A549 (cell line): ENCODE measurements around the gene CYP26B1.

Experiments
- KDM1A ChIP-seq: fragments of 200-600 bp; sonication (generic); IDR thresholded peaks from 2 replicates; pipeline ENCODE4 v1.6.1; 2016; ENCODE audit warnings: low read depth, mild to moderate bottlenecking
- POLR2A ChIP-seq: IDR thresholded peaks from 2 replicates; pipeline ENCODE4 v1.6.1; 2012; ENCODE audit warnings: mild to moderate bottlenecking, low read length
- RAD21 ChIP-seq, 2 experiments: fragments of >200 bp in 1 of 2; sonication (Bioruptor Twin) in 1 of 2; formaldehyde crosslinking in 1 of 2; IDR thresholded peaks in 1 of 2; conservative IDR thresholded peaks in 1 of 2; 2 replicates in 1 of 2; 3 replicates in 1 of 2; pipeline ENCODE4 v1.6.1; 2012 to 2018; ENCODE audit warnings: inconsistent platforms in 1 of 2
- ZSCAN20 ChIP-seq: fragments of 250-450 bp; sonication (Bioruptor Pico); IDR thresholded peaks from 2 replicates; pipeline ENCODE4 v1.8.0; 2022; ENCODE audit warnings: mild to moderate bottlenecking, moderate library complexity
- TF ChIP-seq, protein P1 (sequence below): fragments of 150-350 bp; IDR thresholded peaks from 2 replicates; pipeline ENCODE4 v1.6.1; 2014; ENCODE audit warnings: low read depth, mild to moderate bottlenecking, low read length
- TF ChIP-seq, protein P2 (sequence below): fragments of >200 bp; sonication (Bioruptor Twin); formaldehyde crosslinking; IDR thresholded peaks from 3 replicates; pipeline ENCODE4 v1.5.1; 2016
- TF ChIP-seq, protein P3 (sequence below): fragments of 200-600 bp; sonication (generic); IDR thresholded peaks from 2 replicates; pipeline ENCODE4 v1.6.1; 2016; ENCODE audit warnings: antibody characterized with exemption, mild to moderate bottlenecking, moderate library complexity

DNA sequence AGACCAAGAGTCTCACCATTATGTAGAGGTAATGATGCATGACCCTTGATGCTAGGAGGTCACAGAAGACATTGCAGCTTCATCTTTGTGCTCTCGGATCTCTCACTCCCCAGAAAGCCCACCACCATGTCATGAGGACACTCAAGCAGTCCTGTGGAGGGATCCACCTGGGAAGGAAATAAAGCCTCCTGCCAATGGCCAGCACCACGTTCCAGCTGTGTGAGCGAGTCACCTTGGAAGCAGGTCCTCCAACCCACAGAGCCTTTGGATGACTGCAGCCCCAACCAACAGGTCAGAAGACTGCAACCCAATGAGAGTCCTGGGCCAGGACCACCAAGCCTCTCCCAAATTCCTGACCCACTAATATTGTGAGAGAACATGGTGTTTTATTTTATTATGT lies 38.4 kb downstream of the CYP26B1 start:
- TF ChIP-seq RAD21 (conservative IDR thresholded peaks at IDR 0.05 in 1 of 2, IDR thresholded peaks at IDR 0.05 in 1 of 2): no peak
- TF ChIP-seq, protein P1, sequence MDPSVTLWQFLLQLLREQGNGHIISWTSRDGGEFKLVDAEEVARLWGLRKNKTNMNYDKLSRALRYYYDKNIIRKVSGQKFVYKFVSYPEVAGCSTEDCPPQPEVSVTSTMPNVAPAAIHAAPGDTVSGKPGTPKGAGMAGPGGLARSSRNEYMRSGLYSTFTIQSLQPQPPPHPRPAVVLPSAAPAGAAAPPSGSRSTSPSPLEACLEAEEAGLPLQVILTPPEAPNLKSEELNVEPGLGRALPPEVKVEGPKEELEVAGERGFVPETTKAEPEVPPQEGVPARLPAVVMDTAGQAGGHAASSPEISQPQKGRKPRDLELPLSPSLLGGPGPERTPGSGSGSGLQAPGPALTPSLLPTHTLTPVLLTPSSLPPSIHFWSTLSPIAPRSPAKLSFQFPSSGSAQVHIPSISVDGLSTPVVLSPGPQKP: no peak
- no peak for TF ChIP-seq KDM1A
- TF ChIP-seq, protein P2, sequence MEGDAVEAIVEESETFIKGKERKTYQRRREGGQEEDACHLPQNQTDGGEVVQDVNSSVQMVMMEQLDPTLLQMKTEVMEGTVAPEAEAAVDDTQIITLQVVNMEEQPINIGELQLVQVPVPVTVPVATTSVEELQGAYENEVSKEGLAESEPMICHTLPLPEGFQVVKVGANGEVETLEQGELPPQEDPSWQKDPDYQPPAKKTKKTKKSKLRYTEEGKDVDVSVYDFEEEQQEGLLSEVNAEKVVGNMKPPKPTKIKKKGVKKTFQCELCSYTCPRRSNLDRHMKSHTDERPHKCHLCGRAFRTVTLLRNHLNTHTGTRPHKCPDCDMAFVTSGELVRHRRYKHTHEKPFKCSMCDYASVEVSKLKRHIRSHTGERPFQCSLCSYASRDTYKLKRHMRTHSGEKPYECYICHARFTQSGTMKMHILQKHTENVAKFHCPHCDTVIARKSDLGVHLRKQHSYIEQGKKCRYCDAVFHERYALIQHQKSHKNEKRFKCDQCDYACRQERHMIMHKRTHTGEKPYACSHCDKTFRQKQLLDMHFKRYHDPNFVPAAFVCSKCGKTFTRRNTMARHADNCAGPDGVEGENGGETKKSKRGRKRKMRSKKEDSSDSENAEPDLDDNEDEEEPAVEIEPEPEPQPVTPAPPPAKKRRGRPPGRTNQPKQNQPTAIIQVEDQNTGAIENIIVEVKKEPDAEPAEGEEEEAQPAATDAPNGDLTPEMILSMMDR: no peak
- no peak for TF ChIP-seq POLR2A
- TF ChIP-seq ZSCAN20 (CRISPR knock-in tag): no peak
- TF ChIP-seq, protein P3, sequence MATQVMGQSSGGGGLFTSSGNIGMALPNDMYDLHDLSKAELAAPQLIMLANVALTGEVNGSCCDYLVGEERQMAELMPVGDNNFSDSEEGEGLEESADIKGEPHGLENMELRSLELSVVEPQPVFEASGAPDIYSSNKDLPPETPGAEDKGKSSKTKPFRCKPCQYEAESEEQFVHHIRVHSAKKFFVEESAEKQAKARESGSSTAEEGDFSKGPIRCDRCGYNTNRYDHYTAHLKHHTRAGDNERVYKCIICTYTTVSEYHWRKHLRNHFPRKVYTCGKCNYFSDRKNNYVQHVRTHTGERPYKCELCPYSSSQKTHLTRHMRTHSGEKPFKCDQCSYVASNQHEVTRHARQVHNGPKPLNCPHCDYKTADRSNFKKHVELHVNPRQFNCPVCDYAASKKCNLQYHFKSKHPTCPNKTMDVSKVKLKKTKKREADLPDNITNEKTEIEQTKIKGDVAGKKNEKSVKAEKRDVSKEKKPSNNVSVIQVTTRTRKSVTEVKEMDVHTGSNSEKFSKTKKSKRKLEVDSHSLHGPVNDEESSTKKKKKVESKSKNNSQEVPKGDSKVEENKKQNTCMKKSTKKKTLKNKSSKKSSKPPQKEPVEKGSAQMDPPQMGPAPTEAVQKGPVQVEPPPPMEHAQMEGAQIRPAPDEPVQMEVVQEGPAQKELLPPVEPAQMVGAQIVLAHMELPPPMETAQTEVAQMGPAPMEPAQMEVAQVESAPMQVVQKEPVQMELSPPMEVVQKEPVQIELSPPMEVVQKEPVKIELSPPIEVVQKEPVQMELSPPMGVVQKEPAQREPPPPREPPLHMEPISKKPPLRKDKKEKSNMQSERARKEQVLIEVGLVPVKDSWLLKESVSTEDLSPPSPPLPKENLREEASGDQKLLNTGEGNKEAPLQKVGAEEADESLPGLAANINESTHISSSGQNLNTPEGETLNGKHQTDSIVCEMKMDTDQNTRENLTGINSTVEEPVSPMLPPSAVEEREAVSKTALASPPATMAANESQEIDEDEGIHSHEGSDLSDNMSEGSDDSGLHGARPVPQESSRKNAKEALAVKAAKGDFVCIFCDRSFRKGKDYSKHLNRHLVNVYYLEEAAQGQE: no peak
